Stimulated activated CD4-positive, alpha-beta T cell treated with anti-CD3 and anti-CD28 coated beads, Interleukin-2, amount 100 ng/mL, for 4 hours (primary cell): Measurements from ENCODE around the gene BRDT.
A peak's percentile ranks its signal among the peaks of the same experiment; 100 is the strongest.

Experiments
- DNase-seq: peaks from one replicate; pipeline ENCODE4 v3.0.0-alpha.2; 2020; ENCODE audit warnings: low read depth

Gene BRDT

GRCh38 chr1:91949356-91949699 lies at the start of gene BRDT:
Gene BRDT (plus strand): TSS chr1:91949401. CDS start chr1:91962755, 13,354 bp downstream.
- DNase-seq, result no peak

GRCh38 chr1:91900562-91900961 lies 48.6 kb upstream of the BRDT start:
- no peak for DNase-seq

- no peak for DNase-seq
Measured at GRCh38 chr1:91901231-91901630, 48.0 kb upstream of the BRDT start.

GRCh38 chr1:91912266-91912665 lies 36.9 kb upstream of the BRDT start:
- no peak for DNase-seq

GRCh38 chr1:91913018-91913417 lies 36.2 kb upstream of the BRDT start:
- DNase-seq, result no peak

GRCh38 chr1:91916046-91916445 lies 33.2 kb upstream of the BRDT start:
- no peak for DNase-seq

GRCh38 chr1:91916811-91917460 lies 32.3 kb upstream of the BRDT start:
- DNase-seq, result no peak

GRCh38 chr1:91919962-91920361 lies 29.2 kb upstream of the BRDT start:
- DNase-seq, result no peak

GRCh38 chr1:91924146-91924545 lies 25.1 kb upstream of the BRDT start:
- DNase-seq, result no peak

GRCh38 chr1:91925644-91926435 lies 23.4 kb upstream of the BRDT start:
- no peak for DNase-seq

GRCh38 chr1:91928026-91928425 lies 21.2 kb upstream of the BRDT start:
- DNase-seq, result no peak

GRCh38 chr1:91929250-91929649 lies 20.0 kb upstream of the BRDT start:
- DNase-seq, result no peak

GRCh38 chr1:91937613-91938012 lies 11.6 kb upstream of the BRDT start:
- no peak for DNase-seq

GRCh38 chr1:91940496-91940895 lies 8.7 kb upstream of the BRDT start:
- DNase-seq, result no peak

GRCh38 chr1:91944087-91944486 lies 5.1 kb upstream of the BRDT start:
- DNase-seq, result no peak

GRCh38 chr1:91948097-91948496 lies 1.1 kb upstream of the BRDT start:
- DNase-seq, result no peak

GRCh38 chr1:91948501-91949355 lies 473 bp upstream of the BRDT start:
- DNase-seq, result peak; percentile 3

- DNase-seq, result no peak
Measured at GRCh38 chr1:91952187-91952586, 3.0 kb downstream of the BRDT start.

GRCh38 chr1:91958926-91959325 lies 9.7 kb downstream of the BRDT start:
- DNase-seq, result no peak

- DNase-seq, result no peak
Measured at GRCh38 chr1:91968334-91968733, 19.1 kb downstream of the BRDT start.

GRCh38 chr1:91979383-91979782 lies 30.2 kb downstream of the BRDT start:
- DNase-seq, result no peak

GRCh38 chr1:91980663-91981062 lies 31.5 kb downstream of the BRDT start:
- DNase-seq, result no peak
